Left kidney (tissue), 1 donor: ENCODE results near the gene TUBG1. TPM values are rescaled to one million over a fixed set of nuclear protein-coding genes. Genes with fewer than 3 reads are reported as not detected.

Experiments
- polyA plus RNA-seq: library from polyadenylated mRNA; unstranded; fragments of 120-200 nt; gene quantifications from one replicate; pipeline ENCODE4 v1.2.1, GENCODE V29; 2013; ENCODE audit not compliant: insufficient read length

The TUBG1 gene
- polyA plus RNA-seq, 1 donor, result 57.4 TPM

Other genes with a start within 250 kb of the TUBG1 start
- gene STAT3, start 221.2 kb upstream of the TUBG1 start, polyA plus RNA-seq, result 65.2 TPM
- gene CAVIN1, start 186.4 kb upstream of the TUBG1 start, polyA plus RNA-seq, result 47.4 TPM
- 71.1 TPM for gene ATP6V0A1, start 150.8 kb upstream of the TUBG1 start, polyA plus RNA-seq
- 14.1 TPM for gene NAGLU, start 73.4 kb upstream of the TUBG1 start, polyA plus RNA-seq
- 4.7 TPM for gene HSD17B1, start 56.8 kb upstream of the TUBG1 start, polyA plus RNA-seq
- 55.4 TPM for gene COASY, start 47.5 kb upstream of the TUBG1 start, polyA plus RNA-seq
- gene MLX, start 42.6 kb upstream of the TUBG1 start, polyA plus RNA-seq, result 35.7 TPM
- 25.0 TPM for gene PSMC3IP, start 32.0 kb upstream of the TUBG1 start, polyA plus RNA-seq
- 60.6 TPM for gene RETREG3, start 309 bp upstream of the TUBG1 start, polyA plus RNA-seq
- gene TUBG2, start 49.6 kb downstream of the TUBG1 start, polyA plus RNA-seq, result 37.2 TPM
- gene PLEKHH3, start 67.3 kb downstream of the TUBG1 start, polyA plus RNA-seq, result 16.2 TPM
- 1.3 TPM for gene CCR10, start 72.2 kb downstream of the TUBG1 start, polyA plus RNA-seq
- 8.8 TPM for gene CNTNAP1, start 72.8 kb downstream of the TUBG1 start, polyA plus RNA-seq
- 58.7 TPM for gene EZH1, start 135.4 kb downstream of the TUBG1 start, polyA plus RNA-seq
- gene RAMP2, start 151.5 kb downstream of the TUBG1 start, polyA plus RNA-seq, result 70.0 TPM
- 78.2 TPM for gene VPS25, start 163.8 kb downstream of the TUBG1 start, polyA plus RNA-seq
- gene WNK4, start 170.9 kb downstream of the TUBG1 start, polyA plus RNA-seq, result 10.1 TPM
- 144 TPM for gene COA3, start 189.0 kb downstream of the TUBG1 start, polyA plus RNA-seq
- gene CNTD1, start 189.2 kb downstream of the TUBG1 start, polyA plus RNA-seq, result 3.4 TPM
- 85.0 TPM for gene BECN1, start 214.6 kb downstream of the TUBG1 start, polyA plus RNA-seq
- 108 TPM for gene PSME3, start 223.7 kb downstream of the TUBG1 start, polyA plus RNA-seq
- gene AOC2, start 234.9 kb downstream of the TUBG1 start, polyA plus RNA-seq, result 1.5 TPM
- 4.9 TPM for gene AOC3, start 241.5 kb downstream of the TUBG1 start, polyA plus RNA-seq